ENCODE data around the gene ULK3.
"Not testable (repeated sequence)": the region's sequence is repeated elsewhere in the genome, so short reads cannot be mapped to it uniquely, and the experiment has no call there.

Gene ULK3, protein sequence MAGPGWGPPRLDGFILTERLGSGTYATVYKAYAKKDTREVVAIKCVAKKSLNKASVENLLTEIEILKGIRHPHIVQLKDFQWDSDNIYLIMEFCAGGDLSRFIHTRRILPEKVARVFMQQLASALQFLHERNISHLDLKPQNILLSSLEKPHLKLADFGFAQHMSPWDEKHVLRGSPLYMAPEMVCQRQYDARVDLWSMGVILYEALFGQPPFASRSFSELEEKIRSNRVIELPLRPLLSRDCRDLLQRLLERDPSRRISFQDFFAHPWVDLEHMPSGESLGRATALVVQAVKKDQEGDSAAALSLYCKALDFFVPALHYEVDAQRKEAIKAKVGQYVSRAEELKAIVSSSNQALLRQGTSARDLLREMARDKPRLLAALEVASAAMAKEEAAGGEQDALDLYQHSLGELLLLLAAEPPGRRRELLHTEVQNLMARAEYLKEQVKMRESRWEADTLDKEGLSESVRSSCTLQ

DNA sequence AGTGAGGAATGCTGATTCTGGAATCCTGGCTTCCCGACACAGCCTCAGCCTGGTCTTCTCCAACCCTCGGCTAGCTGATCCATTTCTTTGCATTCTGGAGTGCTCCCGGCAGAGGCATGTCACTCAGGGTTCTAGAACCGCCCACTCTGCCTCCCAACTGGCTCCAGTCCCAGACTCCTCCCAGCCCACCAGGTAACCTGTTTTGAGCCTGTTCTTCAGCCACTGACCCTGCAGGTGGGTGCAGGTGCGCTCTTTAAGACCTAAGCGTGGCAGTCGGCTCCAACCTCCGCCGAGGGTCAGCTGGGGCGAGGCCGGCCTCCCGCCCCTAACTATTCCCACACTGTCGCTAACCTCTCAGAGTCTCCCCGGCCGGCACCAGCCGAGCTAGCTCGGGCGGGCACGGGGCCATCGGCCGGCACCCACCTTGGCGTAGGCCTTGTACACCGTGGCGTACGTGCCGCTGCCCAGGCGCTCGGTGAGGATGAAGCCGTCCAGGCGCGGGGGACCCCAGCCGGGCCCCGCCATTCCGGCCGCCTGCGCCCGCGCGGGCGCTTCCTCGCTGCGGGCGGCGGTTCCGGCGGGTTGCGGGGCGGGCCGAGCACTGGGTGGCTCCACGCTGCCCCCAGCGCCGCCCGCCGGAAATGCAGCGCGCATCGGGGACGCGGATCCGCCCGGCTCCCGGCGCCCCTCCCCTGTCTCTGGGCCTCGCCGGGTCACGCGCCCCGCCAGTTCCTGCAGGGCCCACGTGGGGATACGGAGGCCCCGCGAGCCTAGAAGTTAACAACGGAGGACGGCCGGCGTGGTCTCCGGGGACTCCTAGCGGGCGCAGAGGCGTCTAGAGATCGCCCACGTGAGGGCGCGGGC, at the start of gene ULK3:
ULK3 (minus strand) TSS at position 576 of the 864 bp plus-strand sequence; CDS start at position 525, 51 bp downstream.
- DNase-seq, result peak; percentile 94 to 98 (median 97)

DNA sequence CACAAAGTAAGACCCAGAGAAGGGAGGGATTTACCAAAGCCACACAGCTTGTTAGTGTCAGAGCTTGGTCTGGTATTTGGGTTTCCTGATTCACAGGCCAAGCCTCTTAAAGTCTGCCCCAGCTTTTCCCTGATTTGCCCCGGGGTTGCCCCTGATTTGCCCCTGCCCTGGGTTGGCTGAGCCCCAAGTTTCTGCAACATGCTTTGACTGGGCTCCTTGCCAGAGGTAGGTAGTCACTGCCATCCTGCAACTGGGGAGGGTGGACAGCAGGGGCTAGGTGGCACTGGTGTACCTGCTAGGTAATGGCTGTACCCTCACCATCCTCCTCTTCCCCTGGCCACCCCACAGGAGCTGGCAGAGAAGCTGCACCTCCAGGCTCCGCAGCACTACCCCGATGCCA, 49.4 kb upstream of the ULK3 start:
- DNase-seq, result peak in 2 of 3 donors; percentile 16 to 39

DNA sequence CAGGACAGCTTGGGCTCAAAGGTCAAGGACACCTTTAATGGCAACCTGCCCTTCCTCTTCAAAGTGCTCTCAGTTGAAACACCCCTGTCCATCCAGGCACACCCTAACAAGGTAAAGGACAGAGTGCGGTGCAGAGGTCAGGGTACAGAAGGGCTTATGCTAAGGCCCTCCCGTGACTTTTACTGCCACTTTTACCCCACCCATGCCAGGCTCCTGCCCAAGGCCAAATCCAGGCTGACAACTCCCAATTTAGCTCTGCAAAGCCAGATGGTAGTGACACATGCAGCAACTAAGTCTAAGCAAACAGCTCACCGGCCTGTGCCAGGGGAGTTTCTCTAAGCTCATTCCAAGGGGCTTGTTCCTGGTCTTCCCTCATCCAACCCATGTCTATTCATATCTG, 48.5 kb upstream of the ULK3 start:
- no peak for DNase-seq

DNA sequence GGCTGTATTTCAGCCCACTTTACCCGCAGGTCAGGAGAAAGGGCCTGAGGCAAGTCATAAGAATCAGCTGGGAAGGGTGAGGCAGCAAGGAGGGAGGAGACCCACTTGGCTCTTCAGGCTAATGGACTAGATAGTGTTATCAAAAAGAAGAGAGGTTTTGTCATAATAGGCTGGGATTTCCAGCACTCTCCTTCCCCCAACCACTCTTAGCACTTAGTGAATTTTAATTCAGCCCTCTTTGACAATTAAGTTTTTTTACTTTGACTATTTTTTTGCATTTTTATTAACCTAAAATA, 47.7 kb upstream of the ULK3 start:
- no peak for DNase-seq

DNA sequence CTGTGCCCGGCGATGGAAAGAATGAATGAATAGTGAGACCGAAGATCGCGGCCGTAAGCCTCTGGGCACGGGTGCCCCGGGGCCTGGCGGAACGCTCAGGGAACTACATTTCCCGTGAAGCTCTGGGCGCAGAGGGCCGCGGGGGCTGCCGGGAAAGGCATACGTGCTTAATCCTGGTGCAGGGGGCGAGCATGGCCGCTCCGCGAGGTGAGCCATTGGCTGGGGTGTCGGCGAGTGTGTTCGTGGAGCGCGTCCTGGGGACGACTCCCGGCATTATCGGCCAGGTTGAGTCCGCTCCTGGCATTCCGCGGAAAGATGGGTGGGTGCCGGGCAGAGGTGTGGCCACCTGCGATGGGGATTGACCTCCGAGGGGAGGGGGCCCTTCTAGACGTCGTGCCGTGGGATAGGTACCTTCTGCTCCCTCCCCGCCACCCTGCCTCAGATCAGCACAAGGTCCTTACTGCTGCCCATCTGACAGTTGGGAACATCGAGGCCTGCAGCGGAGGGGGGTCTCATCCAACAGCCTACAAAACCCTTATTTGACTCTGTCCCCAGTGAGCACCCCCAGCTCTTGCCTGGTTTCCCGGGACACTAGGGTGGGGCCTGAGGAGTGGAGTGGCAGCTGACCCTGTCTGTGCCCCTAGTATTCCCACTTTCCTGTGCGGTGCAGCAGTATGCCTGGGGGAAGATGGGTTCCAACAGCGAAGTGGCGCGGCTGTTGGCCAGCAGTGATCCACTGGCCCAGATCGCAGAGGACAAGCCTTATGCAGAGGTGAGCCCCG, 47.1 kb upstream of the ULK3 start, which contains the start of gene MPI:
MPI (plus strand) TSS at position 160 of the 782 bp plus-strand sequence; CDS start at position 192, 32 bp downstream.
- DNase-seq, result peak; percentile 85 to 93 (median 90)

DNA sequence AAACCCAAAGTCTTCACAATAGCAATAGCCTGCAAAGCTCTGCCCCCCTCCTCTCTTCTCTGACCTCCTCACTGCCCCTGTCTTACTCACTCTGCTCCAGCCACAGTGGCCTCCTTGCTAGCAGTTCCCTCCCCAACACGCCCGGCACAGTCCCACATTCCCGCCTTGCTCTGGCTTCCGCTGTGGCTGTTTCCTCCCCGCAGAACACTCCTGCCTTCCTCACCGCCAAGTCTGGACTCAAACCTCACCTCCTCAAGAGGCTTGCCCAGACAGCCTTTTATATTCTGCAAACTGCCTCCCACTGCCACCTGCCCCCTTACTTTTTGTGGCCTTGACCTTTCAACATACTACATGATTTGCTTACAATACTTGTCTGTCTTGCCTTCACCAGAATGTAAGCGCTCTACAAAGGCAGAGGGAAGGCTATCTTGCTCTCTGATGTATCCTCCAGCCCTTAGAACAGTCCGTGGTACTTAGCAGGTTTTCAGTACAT, 46.5 kb upstream of the ULK3 start:
- DNase-seq, result peak; percentile 59 to 68 (median 60)

DNA sequence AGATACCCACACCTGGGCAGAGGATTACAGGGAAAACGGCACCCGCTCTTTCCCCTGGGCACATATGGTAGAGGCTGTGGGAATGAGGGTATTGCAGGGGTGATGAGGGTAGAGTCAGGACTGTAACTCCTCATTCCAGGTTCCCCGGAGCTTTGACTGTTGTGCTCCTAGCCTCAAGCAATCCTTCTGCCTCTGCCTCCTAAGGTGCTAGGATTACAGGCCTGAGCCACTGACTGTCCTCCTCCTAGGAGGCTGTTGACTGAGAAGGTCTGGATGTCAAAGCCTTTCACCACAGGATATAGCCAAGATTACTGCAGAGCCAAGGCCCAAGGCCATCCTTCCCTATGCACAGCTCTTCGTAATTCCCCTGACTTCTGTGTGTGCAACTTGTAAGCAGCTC, 45.8 kb upstream of the ULK3 start:
- DNase-seq, result no peak

DNA sequence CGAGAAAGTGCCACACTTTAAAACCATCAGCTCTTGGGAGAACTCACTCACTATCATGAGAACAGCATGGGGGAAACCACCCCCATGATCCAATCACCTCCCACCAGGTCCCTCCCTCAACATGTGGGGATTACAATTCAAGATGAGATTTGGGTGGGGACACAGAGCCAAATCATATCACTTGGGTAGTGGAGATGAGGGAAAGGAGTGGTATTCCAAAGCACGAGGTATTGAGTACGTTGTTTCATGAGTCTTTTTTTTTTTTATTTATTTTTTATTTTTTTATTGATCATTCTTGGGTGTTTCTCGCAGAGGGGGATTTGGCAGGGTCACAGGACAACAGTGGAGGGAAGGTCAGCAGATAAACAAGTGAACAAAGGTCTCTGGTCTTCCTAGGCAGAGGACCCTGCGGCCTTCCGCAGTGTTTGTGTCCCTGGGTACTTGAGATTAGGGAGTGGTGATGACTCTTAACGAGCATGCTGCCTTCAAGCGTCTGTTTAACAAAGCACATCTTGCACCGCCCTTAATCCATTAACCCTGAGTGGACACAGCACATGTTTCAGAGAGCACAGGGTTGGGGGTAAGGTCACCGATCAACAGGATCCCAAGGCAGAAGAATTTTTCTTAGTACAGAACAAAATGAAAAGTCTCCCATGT, 44.7 kb upstream of the ULK3 start:
- DNase-seq, result not testable (repeated sequence)

DNA sequence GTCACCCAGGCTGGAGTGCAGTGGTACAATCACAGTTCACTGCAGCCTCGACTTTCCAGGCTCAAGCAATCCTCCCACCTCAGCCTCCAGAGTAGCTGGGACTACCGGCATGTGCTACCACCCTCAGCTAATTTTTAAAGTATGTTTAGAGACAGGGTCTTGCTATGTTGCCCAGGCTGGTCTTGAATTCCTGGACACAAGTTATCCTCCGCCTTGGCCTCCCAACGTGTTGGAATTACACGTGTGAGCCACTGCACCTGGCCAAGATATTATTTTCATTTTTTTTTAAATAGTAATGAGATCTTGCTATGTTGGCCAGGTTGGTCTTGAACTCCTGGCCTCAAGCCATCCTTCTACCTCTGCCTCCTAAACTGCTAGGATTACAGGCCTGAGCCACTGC, 42.5 kb upstream of the ULK3 start:
- no peak for DNase-seq

DNA sequence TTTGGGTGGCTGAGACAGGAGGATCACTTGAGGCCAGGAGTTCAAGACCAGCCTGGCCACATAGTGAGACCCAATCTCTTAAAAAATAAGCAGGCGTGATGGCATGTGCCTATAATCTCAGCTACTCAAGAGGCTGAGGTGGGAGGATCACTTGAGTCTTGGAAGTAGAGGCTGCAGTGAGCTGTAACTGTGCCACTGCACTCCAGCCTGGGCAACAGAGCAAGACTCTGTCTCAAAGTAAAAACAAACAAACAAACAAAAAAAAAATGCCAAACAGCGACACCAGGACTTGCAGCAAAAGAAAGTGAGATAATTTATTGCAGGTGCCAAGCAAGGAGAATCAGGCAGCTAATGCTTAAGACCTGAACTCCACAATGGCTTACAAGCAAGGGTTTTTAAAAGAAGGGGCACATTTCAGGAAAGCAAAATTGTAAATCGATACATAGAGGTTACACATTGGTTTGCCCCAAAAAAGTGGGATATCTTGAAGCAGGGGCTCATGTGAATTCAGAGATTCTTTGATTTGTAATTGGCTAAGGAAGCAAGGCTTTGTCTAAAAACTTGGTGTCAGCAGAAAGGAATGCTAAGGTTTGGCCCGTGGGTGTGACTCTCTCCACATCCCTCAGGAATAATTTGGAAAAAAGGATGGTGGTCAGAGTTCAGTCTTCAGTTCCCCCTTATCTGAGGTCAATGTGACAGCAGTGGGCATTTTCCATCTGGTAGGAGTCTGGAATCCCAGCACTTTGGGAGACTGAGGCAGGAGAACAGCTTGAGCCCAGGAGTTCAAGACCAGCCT, 41.7 kb upstream of the ULK3 start:
- no peak for DNase-seq

DNA sequence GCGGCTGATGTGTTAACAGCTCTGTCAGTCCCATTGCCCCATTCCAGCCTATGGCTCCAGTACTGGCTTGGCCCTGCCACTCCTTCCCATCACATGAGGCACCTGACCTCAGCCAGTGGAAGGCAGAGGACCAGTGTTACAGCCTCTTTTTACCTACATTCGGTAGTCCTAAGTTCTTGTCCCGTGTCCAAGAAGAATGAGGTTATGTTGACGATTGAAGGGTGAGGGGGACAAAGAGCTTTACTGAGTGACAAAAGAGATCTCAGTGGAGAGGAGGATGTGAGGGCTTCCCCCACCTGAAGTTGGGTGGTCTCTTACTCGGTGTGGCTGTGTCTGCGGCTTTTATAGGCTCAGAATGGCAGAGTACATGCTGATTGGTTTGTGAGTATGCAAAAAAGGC, 39.6 kb upstream of the ULK3 start:
- no peak for DNase-seq

DNA sequence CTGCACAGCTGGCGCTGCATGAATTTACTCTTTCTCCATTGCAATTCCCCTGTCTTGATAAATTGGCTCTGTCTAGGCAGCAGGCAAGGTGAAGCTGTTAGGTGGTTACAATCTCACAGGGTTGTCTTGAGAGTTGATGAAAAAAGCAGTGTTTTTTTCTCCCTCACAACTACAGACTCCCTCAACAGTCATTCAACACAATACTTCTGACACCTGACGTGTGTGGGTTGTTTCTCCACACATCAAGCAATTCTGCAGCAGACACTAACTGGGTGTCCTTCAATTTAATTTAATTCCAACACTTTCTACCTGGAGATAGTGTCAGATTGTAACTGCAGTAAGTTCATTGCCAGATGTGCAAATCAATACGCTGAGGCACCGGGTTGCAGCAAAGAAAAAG, 35.3 kb upstream of the ULK3 start:
- DNase-seq, result no peak

DNA sequence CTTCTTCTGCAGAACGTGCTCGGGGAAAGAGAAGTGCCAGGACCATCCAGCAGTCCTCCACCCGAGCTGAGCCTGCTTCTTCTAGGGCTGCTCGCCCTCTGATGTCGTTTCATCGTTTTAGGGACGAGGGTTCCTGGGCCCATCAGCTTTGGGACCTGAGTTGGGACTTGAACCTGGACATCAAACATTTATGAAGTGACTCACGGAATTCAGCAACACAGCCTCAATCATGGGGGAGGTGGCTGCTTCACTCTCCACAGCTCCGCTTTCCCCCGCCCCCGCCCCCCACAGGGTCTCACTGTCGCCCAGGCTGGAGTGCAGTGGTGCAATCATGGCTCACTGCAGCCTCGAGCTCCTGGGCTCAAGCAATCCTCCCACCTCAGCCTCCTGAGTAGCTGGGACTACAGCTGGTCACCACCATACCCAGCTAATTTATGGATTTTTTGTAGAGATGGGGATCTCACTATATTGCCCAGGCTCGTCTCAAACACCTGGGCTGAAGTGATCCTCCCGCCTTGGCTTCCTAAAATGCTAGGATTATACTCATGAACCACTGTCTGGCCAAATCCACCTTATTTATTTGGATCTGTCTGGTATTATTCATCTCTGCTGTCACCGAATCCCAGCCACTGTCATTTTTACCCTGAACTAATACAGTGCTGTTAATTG, 30.9 kb upstream of the ULK3 start:
- peak; percentile 26 to 35 (median 29) for DNase-seq

DNA sequence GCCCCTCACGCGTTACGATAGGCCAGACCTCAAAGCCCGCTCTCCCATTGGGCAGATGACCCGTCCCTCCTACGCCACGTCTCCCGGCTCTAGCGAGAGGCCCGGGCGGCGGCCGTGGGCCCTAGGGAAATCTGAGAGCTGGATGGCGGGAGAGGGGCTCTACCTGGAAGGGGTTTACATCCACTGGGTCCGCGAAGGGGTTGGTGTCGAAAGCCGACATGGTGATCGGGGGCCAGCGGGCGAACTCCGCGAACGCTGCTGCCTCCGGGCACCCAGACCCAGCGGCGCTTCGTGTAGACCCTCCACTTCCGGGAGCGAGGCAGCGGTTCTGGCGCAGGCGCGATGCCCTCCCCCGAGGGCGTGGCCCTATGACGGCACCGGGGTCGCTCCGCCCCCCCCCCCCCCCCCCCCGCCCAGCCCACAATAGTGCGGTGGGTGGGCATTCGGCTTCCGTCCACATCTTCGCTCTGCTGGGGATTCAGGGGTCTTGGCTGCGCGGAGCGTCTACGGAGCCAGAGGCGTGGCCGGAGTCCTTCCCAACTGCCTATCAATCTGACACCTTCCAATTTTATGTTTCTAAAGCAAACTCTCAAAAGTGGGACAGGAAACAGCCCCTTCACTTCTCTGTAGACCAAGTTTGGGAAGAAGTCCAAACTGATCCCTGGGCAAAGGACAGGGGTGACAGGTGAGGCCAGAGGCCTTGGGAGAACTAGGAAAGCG, 30.2 kb upstream of the ULK3 start, which contains the start of gene SCAMP2:
SCAMP2 (minus strand) TSS at position 330 of the 720 bp plus-strand sequence; CDS start at position 220, 110 bp downstream.
- peak; percentile 95 to 96 (median 96) for DNase-seq

DNA sequence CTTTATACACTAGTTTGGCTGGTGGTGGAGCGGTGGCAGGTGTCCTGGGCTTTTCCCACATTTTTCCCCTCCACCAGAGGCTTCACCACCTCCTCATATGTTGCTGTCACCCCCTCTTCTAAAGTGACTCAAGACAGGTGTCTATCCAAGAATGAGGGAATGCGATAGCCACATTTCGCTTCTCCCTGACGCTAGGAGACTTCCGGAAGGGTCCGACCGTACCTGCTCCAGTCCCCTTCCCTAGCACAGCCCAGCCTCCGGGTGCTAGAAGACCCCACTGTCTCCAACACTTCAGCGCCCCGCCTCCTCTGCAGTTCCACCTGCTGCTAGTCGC, 29.7 kb upstream of the ULK3 start:
- DNase-seq, result no peak

DNA sequence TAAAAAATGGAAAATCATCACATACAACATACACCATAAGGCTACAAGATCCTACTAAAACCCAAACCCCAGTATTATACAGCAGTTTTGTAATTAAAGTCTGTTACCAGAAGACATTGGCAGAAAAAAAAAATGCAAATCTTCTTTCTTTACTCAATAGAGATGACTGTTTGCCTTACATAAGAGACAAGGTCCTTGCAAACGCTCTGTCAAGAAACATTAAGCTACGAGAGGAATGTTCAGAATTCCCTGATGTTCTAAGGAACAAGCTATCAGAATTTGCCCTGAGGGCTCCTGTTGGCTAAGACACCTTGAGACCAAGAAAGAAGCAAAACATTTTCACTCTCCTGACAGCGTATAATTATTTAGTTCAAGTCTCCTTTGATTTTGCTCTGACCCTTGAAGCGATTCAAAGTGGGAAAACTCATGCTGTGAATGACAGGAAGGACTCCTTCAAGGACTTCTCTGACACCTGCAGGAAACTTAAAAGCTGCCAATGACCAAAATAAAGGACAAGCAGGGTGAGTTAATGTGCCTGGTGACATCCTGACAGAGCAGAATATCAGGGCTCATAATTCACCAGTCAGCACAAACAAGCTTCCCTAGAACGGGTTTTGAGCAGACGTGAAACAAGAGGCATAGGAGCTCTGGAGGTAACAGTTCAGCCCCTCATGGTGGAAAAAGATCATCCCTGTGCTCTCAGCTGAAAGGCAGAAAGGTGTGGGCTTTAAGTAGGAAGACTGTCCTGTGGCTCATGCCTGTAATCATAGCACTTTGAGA, 27.7 kb upstream of the ULK3 start:
- peak in 2 of 3 donors; percentile 36 to 48 for DNase-seq

DNA sequence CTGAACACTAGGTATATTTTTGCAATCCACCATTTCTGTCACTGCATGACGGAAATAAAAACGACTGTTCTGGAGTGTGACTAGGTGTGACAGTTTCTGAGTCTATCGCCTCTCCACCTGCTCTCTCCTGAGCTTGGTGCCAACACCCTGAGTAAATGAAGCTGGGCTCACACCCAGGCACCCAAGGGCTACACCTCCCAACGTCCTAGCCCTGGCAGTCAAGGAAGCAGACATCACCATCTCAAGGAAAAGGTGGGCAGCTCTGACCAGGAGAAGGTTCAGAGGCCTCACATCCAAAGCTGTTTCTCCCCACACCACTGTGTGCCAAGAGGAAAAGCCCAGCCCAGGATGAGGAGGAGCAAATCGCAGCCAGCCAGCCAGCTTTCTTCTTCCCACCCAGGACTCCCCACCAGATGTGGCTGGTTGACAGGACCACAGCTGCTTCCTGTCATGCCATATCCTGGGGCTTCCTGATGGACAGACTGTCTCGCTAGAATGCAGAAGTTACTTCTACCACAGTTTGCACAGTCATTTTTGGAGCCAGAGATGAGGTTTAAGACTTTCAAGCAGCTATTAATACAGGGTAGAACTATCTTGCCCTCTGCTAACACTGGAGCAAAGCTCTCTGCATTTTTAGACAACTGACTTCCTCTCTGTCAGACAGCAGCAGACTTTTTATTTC, 26.9 kb upstream of the ULK3 start:
- DNase-seq, result peak; percentile 90 to 94 (median 90)

DNA sequence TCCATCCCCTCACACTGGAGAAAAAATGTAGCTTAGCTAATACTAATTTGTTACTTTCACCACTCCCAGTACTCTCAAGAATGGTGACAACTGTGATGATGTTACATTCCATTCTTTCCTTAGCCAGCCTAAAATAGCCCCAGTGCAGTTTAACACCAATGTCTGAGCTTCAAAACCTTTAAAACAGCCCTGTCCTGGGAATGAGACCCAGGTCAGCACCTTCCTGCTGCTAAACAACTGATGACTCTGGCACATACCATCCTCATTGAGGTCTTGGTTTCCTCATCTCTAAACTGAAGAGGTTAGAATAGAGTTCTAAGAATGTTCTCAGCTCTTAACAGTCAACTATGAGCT, 26.4 kb upstream of the ULK3 start:
- DNase-seq, result no peak

DNA sequence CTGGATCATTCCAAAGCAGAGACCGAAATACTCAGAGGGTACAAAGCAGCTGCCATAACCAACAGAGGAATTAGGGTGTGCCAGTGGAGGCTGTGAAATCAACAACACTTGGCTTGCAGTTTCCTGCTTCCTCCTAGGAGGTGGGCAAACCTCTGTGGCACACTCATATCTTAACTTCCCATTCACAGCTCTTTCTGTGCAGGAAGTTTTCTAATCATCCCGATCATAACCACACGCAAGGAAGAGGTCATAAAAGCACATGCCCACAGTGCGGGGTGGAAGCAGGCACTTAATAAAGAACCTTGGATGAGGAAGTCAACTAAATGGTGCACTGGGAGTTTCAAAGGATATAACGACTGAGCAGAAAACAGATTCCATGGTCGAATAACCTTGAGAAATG, 25.1 kb upstream of the ULK3 start:
- DNase-seq, result peak; percentile 85 to 91 (median 88)
